Measurements from ENCODE around the gene MYT1.

The MYT1 gene

DNA sequence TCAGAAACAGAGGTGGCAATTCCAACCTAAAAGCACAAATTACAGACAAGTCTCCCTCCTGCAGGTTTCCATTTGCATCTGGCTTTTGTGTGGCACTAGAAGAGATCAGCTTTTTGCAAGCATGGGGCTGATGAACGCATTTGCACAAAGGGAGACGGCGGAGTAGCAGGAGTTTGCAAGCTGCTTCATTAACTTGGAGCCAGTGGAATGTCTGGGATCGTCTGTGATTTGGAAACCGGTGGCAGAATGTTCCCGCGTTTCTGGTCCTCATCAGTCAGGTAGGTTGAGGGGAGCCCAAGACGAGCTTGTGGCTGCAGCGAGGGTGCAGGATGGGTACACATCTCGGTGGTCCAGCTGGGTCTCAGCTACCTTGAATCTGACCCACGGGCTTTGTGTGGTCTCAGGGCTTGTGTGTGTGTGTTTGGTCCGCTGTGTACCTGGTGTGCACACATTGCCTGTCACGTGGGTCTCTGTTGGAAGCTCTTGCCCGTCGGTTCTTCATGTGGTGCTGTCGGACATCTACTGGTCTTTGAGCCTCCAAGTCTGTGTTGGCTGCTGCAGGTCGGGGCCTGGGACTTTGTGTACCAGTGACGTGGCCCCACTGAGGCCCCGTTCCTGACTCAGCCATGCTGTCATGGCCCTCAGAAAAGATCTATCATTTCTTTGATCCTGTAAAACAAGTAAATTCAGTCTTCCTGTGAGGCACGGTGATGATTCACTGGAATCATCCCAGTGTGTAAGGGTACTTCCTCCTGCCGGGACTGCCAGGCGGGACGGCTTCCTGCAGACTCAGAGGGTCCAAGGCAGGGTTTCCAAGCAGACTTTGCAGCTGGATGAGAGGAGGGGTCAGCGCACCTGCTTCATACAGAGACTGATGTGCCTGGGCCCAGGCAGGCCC lies 12.4 kb upstream of the MYT1 start:
- H3K4me3 ChIP-seq (ENCODE audit: low read depth, low read length): no peak overlapping the region
- DNase-seq (ENCODE audit: low read depth): no peak
- TF ChIP-seq, protein P1, sequence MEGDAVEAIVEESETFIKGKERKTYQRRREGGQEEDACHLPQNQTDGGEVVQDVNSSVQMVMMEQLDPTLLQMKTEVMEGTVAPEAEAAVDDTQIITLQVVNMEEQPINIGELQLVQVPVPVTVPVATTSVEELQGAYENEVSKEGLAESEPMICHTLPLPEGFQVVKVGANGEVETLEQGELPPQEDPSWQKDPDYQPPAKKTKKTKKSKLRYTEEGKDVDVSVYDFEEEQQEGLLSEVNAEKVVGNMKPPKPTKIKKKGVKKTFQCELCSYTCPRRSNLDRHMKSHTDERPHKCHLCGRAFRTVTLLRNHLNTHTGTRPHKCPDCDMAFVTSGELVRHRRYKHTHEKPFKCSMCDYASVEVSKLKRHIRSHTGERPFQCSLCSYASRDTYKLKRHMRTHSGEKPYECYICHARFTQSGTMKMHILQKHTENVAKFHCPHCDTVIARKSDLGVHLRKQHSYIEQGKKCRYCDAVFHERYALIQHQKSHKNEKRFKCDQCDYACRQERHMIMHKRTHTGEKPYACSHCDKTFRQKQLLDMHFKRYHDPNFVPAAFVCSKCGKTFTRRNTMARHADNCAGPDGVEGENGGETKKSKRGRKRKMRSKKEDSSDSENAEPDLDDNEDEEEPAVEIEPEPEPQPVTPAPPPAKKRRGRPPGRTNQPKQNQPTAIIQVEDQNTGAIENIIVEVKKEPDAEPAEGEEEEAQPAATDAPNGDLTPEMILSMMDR (IDR thresholded peaks at IDR 0.05; ENCODE audit: control insufficient read depth, extremely low read depth, insufficient read depth): no peak

DNA sequence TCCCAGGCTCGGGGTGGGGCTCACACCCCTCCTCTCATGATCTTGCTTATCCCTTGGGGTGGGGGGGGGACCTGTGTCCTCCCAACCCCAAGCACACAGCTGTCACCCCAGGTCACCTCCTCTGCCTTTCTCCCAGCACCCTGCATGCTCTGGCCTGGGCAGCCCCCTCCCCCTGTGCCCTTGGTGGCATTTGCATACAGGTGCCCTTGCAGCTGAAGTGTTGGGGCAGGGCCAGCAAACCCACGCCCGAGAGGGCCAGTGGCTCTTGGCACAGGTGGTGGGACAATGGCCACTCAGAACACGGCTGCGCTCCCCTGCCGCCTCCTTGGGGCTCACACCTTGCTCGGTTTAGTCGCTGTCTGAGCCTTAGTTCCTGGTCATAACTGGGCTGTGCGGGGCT lies 11.3 kb upstream of the MYT1 start:
- H3K4me3 ChIP-seq (ENCODE audit: low read depth, low read length): no peak overlapping the region
- DNase-seq (ENCODE audit: low read depth): no peak
- TF ChIP-seq, protein P1 (IDR thresholded peaks at IDR 0.05; ENCODE audit: control insufficient read depth, extremely low read depth, insufficient read depth): no peak

DNA sequence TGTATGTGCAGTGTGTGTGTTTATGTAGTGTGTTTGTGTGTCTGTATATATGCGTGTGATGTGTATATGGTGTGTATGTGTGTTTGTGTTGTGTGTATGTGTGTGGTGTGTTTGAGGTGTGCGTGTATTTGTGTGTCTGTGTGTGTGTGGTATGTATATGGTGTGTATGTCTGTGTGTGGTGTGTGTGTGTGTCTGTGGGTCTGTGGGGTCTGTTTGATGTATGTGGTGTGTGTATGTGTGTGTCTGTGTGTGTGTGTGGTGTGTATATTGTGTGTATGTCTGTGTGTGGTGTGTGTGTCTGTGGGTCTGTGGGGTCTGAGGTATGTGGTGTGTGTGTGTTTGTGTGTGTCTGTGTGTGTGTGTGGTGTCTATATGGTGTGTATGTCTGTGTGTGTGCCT lies 10.8 kb upstream of the MYT1 start:
- TF ChIP-seq, protein P1 (IDR thresholded peaks at IDR 0.05; ENCODE audit: control insufficient read depth, extremely low read depth, insufficient read depth): no peak
- DNase-seq (ENCODE audit: low read depth): no peak

DNA sequence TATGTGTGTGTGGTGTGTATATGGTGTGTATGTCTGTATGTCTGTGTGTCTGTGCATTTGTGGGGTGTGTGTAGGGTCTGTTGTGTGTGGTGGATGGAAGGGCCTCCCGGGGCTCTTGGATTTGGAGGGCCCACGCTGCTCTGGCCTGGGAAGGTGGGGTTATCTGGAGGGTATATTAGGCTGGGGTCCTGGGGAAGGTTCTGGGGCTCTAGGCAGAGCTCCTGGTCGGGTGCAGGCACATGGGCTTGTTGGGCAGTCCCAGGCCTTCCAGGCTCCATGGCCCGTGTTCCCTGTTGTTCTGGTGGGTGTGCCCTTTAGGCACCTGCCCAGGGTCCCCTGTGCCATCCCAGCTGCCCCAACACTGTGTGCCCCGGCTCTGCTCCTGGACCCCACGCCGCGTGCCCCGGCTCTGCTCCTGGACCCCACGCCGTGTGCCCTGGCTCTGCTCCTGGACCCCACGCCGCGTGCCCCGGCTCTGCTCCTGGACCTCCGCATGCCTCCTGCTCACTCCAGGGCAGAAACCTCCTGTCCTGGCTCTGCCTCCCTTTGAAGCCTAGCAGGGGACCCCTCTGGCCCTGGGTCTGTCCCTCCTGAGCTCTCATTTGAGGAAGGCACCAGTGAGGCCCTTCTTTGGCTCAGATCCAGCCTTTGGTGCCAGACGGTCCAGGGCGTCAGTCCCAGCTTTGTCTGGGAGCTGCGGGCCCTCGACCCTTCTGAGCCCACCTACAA lies 10.2 kb upstream of the MYT1 start:
- TF ChIP-seq, protein P1 (IDR thresholded peaks at IDR 0.05; ENCODE audit: control insufficient read depth, extremely low read depth, insufficient read depth): no peak
- no peak overlapping the region for H3K4me3 ChIP-seq (ENCODE audit: low read depth, low read length)
- DNase-seq (ENCODE audit: low read depth): no peak

More for the DNA sequence above, 10.8 kb upstream of the MYT1 start:
- H3K4me3 ChIP-seq (ENCODE audit: low read depth, low read length): no peak overlapping the region

DNA sequence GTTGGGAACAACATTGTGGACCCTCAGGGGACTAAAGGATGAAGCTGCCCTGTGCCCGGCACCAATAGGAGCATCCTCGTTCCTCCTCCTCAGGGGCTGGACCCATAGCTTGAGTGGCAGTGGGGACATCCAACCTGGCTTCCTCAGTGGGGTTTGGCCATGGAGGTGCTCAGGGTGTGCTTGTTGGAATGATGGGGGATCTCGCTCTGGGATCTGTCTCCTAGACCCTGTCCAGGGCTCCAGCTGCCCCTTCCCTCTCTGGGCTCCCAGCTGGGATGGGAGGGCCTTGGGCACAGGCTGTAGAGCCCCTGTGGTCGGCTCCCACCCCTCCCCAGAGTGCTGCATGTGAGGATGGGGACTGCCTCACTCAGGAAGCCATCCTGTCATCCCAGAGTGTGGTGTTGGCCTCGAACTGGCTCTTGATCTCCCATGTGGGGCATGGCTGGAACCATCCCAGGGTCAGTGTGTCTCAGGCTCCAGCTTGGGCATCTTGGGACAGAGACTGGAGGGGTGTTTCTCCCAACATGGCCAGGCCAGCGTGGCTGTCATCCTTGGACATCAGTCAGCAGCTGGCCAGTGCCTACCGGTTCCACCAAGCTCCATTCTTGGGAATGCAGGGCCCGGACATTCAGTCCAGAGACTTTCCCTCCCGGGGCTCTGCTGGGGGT lies 9.5 kb upstream of the MYT1 start:
- no peak for DNase-seq (ENCODE audit: low read depth)
- H3K4me3 ChIP-seq (ENCODE audit: low read depth, low read length): no peak overlapping the region
- TF ChIP-seq, protein P1 (IDR thresholded peaks at IDR 0.05; ENCODE audit: control insufficient read depth, extremely low read depth, insufficient read depth): no peak

DNA sequence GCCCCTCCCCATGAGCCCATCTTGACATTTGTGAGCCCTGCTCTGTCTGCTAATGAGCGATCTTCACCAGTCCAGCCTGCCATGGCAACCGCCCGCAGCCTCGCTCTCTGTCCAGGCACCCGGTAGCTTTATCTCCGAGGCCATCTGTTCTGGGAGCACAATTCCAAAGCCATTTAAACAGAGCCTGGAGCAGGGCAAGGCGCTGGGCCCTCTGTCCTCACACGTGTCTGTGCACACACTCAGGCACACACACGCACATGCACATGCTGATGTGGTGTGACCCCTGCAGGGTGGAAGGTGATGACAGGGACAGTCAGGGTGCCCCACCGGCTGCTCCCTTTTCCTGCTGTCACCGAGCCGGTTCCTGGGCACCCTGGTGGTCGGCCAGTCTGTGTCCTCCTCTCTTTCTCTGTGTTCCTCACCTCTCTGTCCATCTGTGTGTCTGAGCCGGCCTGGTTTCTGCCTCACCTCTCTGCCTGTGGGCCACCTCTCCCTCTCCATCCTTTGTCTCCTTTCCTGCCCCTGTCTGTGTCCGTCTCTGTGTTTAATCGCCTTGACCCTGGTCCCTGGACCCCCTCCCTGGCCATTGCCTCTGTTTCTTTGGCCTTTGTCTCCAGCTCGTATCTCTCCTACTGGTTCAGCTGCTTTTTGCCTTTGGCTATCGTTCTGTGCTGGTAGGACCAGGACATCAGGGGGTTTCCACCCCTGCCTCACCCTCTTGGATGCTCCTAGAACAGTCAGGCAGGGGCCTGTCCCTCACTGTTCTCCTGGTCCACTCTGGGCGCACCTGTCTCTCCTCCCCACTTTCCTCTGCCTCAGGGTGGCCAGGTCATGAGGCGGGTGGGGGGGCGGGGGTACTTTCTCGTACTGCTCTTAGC lies 8.8 kb upstream of the MYT1 start:
- DNase-seq (ENCODE audit: low read depth): no peak
- no peak overlapping the region for H3K4me3 ChIP-seq (ENCODE audit: low read depth, low read length)
- TF ChIP-seq, protein P1 (IDR thresholded peaks at IDR 0.05; ENCODE audit: control insufficient read depth, extremely low read depth, insufficient read depth): no peak

Data from LNCaP clone FGC (cell line).